HUDEP-2 (cell line): Measurements from ENCODE around the gene PLA2G6.
A peak's percentile ranks its signal among the peaks of the same experiment; 100 is the strongest.

Source experiments
- DNase-seq, 76 experiments: peaks; one replicate each; lab custom pipeline; 2025; ENCODE audit not compliant: unreplicated experiment in 76 of 76; lab: John Stamatoyannopoulos, UW

The PLA2G6 gene

GRCh38 chr22:38215156-38216038 lies 33.8 kb upstream of the PLA2G6 start:
- no peak for DNase-seq

- DNase-seq, result peak in 67 of 76 experiments; percentile 18 to 90 (median 70)
These were observed 32.8 kb upstream of the PLA2G6 start for GRCh38 chr22:38214302-38215056.

- DNase-seq, result no peak
These were observed 32.3 kb upstream of the PLA2G6 start for GRCh38 chr22:38213990-38214301.

GRCh38 chr22:38213319-38213989 lies 31.8 kb upstream of the PLA2G6 start:
- DNase-seq, result peak in 1 of 76 experiments; percentile 10

GRCh38 chr22:38212442-38212841 lies 30.8 kb upstream of the PLA2G6 start:
- DNase-seq, result no peak

GRCh38 chr22:38211556-38211955 lies 29.9 kb upstream of the PLA2G6 start:
- DNase-seq, result no peak

- DNase-seq, result no peak
These were observed 26.9 kb upstream of the PLA2G6 start for GRCh38 chr22:38208551-38208968.

- DNase-seq, result no peak
These were observed 26.3 kb upstream of the PLA2G6 start for GRCh38 chr22:38207898-38208432.

- DNase-seq, result no peak
These were observed 23.9 kb upstream of the PLA2G6 start for GRCh38 chr22:38205261-38206128.

GRCh38 chr22:38204784-38205183 lies 23.2 kb upstream of the PLA2G6 start:
- DNase-seq, result no peak

GRCh38 chr22:38203855-38204514 lies 22.4 kb upstream of the PLA2G6 start:
- no peak for DNase-seq

- peak in 2 of 76 experiments; percentile 28 to 33 for DNase-seq
These were observed 21.6 kb upstream of the PLA2G6 start for GRCh38 chr22:38203090-38203810.

GRCh38 chr22:38202437-38203089 lies 20.9 kb upstream of the PLA2G6 start:
- peak in 60 of 76 experiments; percentile 7 to 72 (median 45) for DNase-seq

GRCh38 chr22:38201711-38202436 lies 20.2 kb upstream of the PLA2G6 start, which contains the start of gene MAFF:
TSS of gene MAFF (plus strand) at chr22:38201994. CDS start at chr22:38213854, 11,860 bp downstream.
- DNase-seq, result peak in 74 of 76 experiments; percentile 27 to 96 (median 89)

- DNase-seq, result no peak
These were observed 19.7 kb upstream of the PLA2G6 start for GRCh38 chr22:38201371-38201710.

GRCh38 chr22:38199826-38200559 lies 18.4 kb upstream of the PLA2G6 start:
- DNase-seq, result no peak

- DNase-seq, result no peak
These were observed 15.3 kb upstream of the PLA2G6 start for GRCh38 chr22:38196791-38197419.
